Natural killer cell (primary cell): ENCODE measurements around the gene DOCK4. TPM values are rescaled to one million over a fixed set of nuclear protein-coding genes. Genes with fewer than 3 reads are reported as not detected.

ENCODE experiments used
- ATAC-seq, 3 donors: fragments of 150-1000 bp in 2 of 3; fragments of 200-7000 bp in 1 of 3; cut with Tn5 transposase; 1 replicate in 1 of 3; 2 replicates in 2 of 3; pipeline ENCODE4 v1.10.0; 2021; ENCODE audit warnings: mild to moderate bottlenecking in 2 of 3, moderate library complexity in 2 of 3
- DNase-seq, 2 donors: peaks; one replicate each; pipeline versions ENCODE4 v3.0.0 to v3.0.0-alpha.2; 2013 to 2021; ENCODE audit warnings: mixed read lengths in 1 of 2
- H3K27ac ChIP-seq: one replicate; pipeline ENCODE4 v1.5.1; 2013; ENCODE audit warnings: mild to moderate bottlenecking, low read length
- H3K27me3 ChIP-seq: one replicate; pipeline ENCODE4 v1.6.1; 2013; ENCODE audit warnings: low read length; ENCODE audit not compliant: control insufficient read depth, insufficient read depth
- H3K36me3 ChIP-seq: one replicate; pipeline ENCODE4 v1.6.1; 2013; ENCODE audit warnings: low read length; ENCODE audit not compliant: control insufficient read depth, insufficient read depth
- H3K4me1 ChIP-seq: one replicate; pipeline ENCODE4 v1.6.1; 2013; ENCODE audit warnings: low read length; ENCODE audit not compliant: control insufficient read depth, insufficient read depth
- H3K4me3 ChIP-seq: one replicate; pipeline ENCODE4 v1.5.1; 2013; ENCODE audit warnings: low read length
- H3K9me3 ChIP-seq: one replicate; pipeline ENCODE4 v1.6.1; 2013; ENCODE audit warnings: low read length; ENCODE audit not compliant: control insufficient read depth, insufficient read depth
- H3K27ac Mint-ChIP-seq, 2 donors: one replicate each; pipeline ENCODE4 v1.8.0; 2022; ENCODE audit warnings: mild to moderate bottlenecking in 2 of 2, mixed read lengths in 2 of 2, moderate library complexity in 1 of 2
- H3K27me3 Mint-ChIP-seq, 2 donors: one replicate each; pipeline ENCODE4 v1.8.0; 2022; ENCODE audit warnings: low read depth in 2 of 2, mixed read lengths in 2 of 2
- H3K36me3 Mint-ChIP-seq: one replicate; pipeline ENCODE4 v1.8.0; 2022; ENCODE audit warnings: mixed read lengths
- H3K4me1 Mint-ChIP-seq, 2 donors: one replicate each; pipeline ENCODE4 v1.8.0; 2022; ENCODE audit warnings: mixed read lengths in 2 of 2
- H3K4me3 Mint-ChIP-seq: one replicate; pipeline ENCODE4 v1.8.0; 2022; ENCODE audit warnings: mild to moderate bottlenecking, moderate library complexity, mixed read lengths
- H3K9me3 Mint-ChIP-seq, 2 donors: one replicate each; pipeline ENCODE4 v1.8.0; 2022; ENCODE audit warnings: mixed read lengths in 2 of 2
- WGBS: methylation state at CpG from one replicate; pipeline ENCODE4 v1.1.7; 2013; ENCODE audit warnings: missing lambda C conversion rate; ENCODE audit not compliant: insufficient coverage; 5-methylcytosine and 5-hydroxymethylcytosine counted together
- intact Hi-C: fragments of 100-400 bp; cut with micrococcal nuclease; formaldehyde crosslinking; loops from one replicate; pipeline ENCODE4 v1.14.2; 2022
- total RNA-seq, 4 donors: library from RNA; stranded (reverse); fragments of 120-200 nt in 1 of 4; gene quantifications; one replicate each; pipeline versions ENCODE4 v1.2.3 to v1.2.4, GENCODE V29; 2013 to 2022
- TF ChIP-seq, protein P1 (sequence below): fragments of 200-600 bp; IDR thresholded peaks from one replicate; pipeline ENCODE4 v1.8.0; 2022; ENCODE audit warnings: antibody characterized with exemption

The DOCK4 gene
- total RNA-seq, 3 donors from 2014 or later (not counting 1 experiment from before 2014, with no cell fraction given): 0.61 to 2.4 (median 0.89) TPM

DNA sequence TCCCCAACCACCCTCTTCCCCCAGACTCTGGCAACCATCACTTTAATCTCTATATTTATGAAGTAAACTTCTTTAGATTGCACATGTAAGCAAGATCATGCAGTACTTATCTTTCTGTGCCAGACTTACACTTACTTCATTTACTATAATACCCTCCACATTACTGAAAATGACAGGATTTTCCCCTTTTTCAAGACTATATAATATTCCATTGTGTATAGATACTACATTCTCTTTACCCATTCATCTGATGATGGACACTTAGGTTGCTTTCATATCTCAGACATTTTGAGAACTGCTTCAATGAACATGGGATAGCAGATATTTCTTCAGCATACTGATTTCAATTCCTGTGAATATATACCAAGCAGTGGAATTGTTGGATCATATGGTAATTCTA, 4.4 kb downstream of the DOCK4 start:
- peaks cover 26 to 27% of the 10 kb centered on the region in 2 donors for H3K4me1 Mint-ChIP-seq
- peaks cover 44 to 82% of the 10 kb centered on the region in 2 donors for H3K27me3 Mint-ChIP-seq

DNA sequence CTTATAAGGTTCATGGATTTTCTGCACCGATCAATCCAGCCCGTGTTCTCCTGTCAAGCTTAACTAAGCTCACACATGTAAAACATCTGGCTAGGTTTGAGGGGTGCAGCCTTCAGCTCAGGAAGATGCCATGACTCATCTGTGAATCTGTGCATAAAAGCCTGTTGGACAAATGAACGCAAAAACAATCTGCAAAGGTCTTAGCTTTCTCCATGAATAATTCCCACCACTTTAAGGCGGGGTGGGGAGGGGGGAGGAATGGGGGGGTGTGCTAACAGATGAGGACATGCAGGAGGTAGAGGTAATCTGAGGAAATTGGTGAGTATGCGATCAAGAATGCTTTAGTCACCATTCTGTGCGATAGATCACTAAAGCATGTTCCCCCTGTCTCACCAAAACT, 4.8 kb downstream of the DOCK4 start:
- H3K4me3 Mint-ChIP-seq: no peak overlapping the region
- WGBS: 94% methylated on average over 5 of the region's 6 CpGs
- no peak for DNase-seq
- ATAC-seq: no peak
- H3K36me3 Mint-ChIP-seq: no peaks in the 10 kb centered on the region
- peaks cover 44 to 86% of the 10 kb centered on the region in 2 donors for H3K27me3 Mint-ChIP-seq
- Histone ChIP-seq H3K27ac (no peak overlapping the region), H3K27me3 (peaks cover 39% of the 10 kb centered on the region), H3K9me3 (no peaks in the 10 kb centered on the region), H3K4me3 (no peak overlapping the region), H3K36me3 (no peaks in the 10 kb centered on the region), H3K4me1 (peaks cover 16% of the 10 kb centered on the region)
- peaks cover 22 to 23% of the 10 kb centered on the region in 2 donors for H3K4me1 Mint-ChIP-seq
- TF ChIP-seq, protein P1, sequence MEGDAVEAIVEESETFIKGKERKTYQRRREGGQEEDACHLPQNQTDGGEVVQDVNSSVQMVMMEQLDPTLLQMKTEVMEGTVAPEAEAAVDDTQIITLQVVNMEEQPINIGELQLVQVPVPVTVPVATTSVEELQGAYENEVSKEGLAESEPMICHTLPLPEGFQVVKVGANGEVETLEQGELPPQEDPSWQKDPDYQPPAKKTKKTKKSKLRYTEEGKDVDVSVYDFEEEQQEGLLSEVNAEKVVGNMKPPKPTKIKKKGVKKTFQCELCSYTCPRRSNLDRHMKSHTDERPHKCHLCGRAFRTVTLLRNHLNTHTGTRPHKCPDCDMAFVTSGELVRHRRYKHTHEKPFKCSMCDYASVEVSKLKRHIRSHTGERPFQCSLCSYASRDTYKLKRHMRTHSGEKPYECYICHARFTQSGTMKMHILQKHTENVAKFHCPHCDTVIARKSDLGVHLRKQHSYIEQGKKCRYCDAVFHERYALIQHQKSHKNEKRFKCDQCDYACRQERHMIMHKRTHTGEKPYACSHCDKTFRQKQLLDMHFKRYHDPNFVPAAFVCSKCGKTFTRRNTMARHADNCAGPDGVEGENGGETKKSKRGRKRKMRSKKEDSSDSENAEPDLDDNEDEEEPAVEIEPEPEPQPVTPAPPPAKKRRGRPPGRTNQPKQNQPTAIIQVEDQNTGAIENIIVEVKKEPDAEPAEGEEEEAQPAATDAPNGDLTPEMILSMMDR: no peak
- intact Hi-C loops: loop anchor here (10.0 kb wide), 1 partner anchor 637 kb away; the partner anchor contains the start of gene IMMP2L
- H3K27ac Mint-ChIP-seq: no peak overlapping the region
- H3K9me3 Mint-ChIP-seq: no peaks in the 10 kb centered on the region

More for the DNA sequence above, 4.4 kb downstream of the DOCK4 start:
- Mint-ChIP-seq H3K4me3 (no peak overlapping the region), H3K9me3 (no peaks in the 10 kb centered on the region), H3K36me3 (no peaks in the 10 kb centered on the region), H3K27ac (no peak overlapping the region)
- H3K9me3 ChIP-seq: no peaks in the 10 kb centered on the region
- peaks cover 17% of the 10 kb centered on the region for H3K4me1 ChIP-seq
- no peak overlapping the region for H3K4me3 ChIP-seq
- intact Hi-C loops: loop anchor here (10.0 kb wide), 1 partner anchor 637 kb away; the partner anchor contains the start of gene IMMP2L
- H3K27ac ChIP-seq: no peak overlapping the region
- ATAC-seq (no peak), DNase-seq (no peak)
- no peaks in the 10 kb centered on the region for H3K36me3 ChIP-seq
- H3K27me3 ChIP-seq: peaks cover 39% of the 10 kb centered on the region
- TF ChIP-seq, protein P1: no peak

DNA sequence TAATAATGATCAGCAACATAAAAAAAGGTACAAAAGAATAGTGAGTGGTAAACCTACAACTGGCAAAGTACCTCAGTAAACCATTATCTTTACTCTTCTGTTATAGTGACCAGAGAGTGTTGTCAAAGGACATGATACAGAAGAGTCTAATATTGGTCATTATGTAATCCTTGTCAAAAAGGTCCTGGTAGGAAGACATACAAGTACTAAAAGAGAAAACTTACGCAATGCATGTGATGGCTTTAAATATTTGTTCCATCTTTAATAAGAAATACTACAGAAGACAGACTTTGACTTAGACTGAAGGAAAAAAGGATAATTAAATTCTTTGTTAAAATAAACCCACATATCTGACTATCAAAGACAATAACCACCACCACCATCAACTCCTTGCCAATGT, 6.5 kb downstream of the DOCK4 start:
- H3K9me3 ChIP-seq: no peaks in the 10 kb centered on the region
- Mint-ChIP-seq H3K36me3 (no peaks in the 10 kb centered on the region), H3K27me3 (peaks cover 44 to 88% of the 10 kb centered on the region in 2 donors), H3K4me3 (no peak overlapping the region), H3K4me1 (peaks cover 9 to 11% of the 10 kb centered on the region in 2 donors), H3K9me3 (no peaks in the 10 kb centered on the region), H3K27ac (no peak overlapping the region)
- no peak for DNase-seq
- TF ChIP-seq, protein P1: no peak
- intact Hi-C loops: loop anchor here (10.0 kb wide), 1 partner anchor 635 kb away; the partner anchor contains the start of gene IMMP2L
- no peaks in the 10 kb centered on the region for H3K36me3 ChIP-seq
- ATAC-seq: no peak
- peaks cover 6% of the 10 kb centered on the region for H3K4me1 ChIP-seq
- no CpG with 5 or more reads among the region's 1 CpG for WGBS
- no peak overlapping the region for H3K4me3 ChIP-seq
- H3K27me3 ChIP-seq: peaks cover 31% of the 10 kb centered on the region
- no peak overlapping the region for H3K27ac ChIP-seq
